Peyer's patch (tissue), 4 donors: ENCODE measurements around the gene ARL9. TPM values are rescaled to one million over a fixed set of nuclear protein-coding genes. Genes with fewer than 3 reads are reported as not detected.

Source experiments
- DNase-seq, 3 donors: peaks; one replicate each; pipeline ENCODE4 v3.0.0-alpha.2; 2017 to 2019
- H3K27ac ChIP-seq, 4 donors: fragments of 200-600 bp; sonication (generic); one replicate each; pipeline ENCODE4 v1.5.1; 2016 to 2019
- H3K27me3 ChIP-seq, 2 donors: fragments of 200-600 bp; sonication (generic); one replicate each; pipeline ENCODE4 v1.5.1; 2019
- H3K36me3 ChIP-seq, 3 donors: fragments of 200-600 bp; sonication (generic); one replicate each; pipeline ENCODE4 v1.5.1; 2016 to 2019
- H3K4me1 ChIP-seq, 4 donors: fragments of 200-600 bp; sonication (generic); one replicate each; pipeline ENCODE4 v1.5.1; 2016 to 2019
- H3K4me3 ChIP-seq, 4 donors: fragments of 200-600 bp; sonication (generic); 1 replicate in 3 of 4; 2 replicates in 1 of 4; pipeline ENCODE4 v1.5.1; 2016 to 2019; ENCODE audit warnings: mild to moderate bottlenecking in 1 of 4
- H3K9me3 ChIP-seq, 4 donors: fragments of 200-600 bp; sonication (generic); one replicate each; pipeline ENCODE4 v1.5.1; 2016 to 2019; ENCODE audit warnings: mild to moderate bottlenecking in 1 of 4
- CTCF ChIP-seq, 6 experiments: fragments of 450-650 bp in 4 of 6; fragments of 200-600 bp in 2 of 6; sonication (generic) in 1 of 6; IDR thresholded peaks; one replicate each; pipeline ENCODE4 v1.5.1; 2017 to 2019; ENCODE audit warnings: antibody characterized with exemption in 6 of 6, mild to moderate bottlenecking in 3 of 6, moderate library complexity in 1 of 6
- POLR2A ChIP-seq, 2 donors: fragments of 450-650 bp; IDR thresholded peaks; one replicate each; pipeline ENCODE4 v1.5.1; 2017; ENCODE audit warnings: antibody characterized with exemption in 2 of 2, mild to moderate bottlenecking in 2 of 2, moderate library complexity in 2 of 2
- total RNA-seq, 4 donors: library from RNA; depleted of rRNA; stranded (reverse); fragments of >200 nt; gene quantifications; one replicate each; pipeline ENCODE4 v1.1.0, GENCODE V29; 2016

Gene ARL9
- not detected for total RNA-seq

GRCh38 chr4:56505269-56506130 is at the start of gene ARL9:
Gene ARL9 (plus strand): TSS chr4:56505791. CDS start chr4:56505863, 72 bp downstream.
- Histone ChIP-seq H3K36me3 (peaks cover 0 to 17% (median 0%) of the 10 kb centered on the region in 3 donors), H3K9me3 (no peaks in the 10 kb centered on the region), H3K4me3 (peak within 1 kb of the TSS; percentile 35 to 61 (median 46)), H3K27me3 (no peaks in the 10 kb centered on the region), H3K4me1 (peaks cover 0 to 8% (median 0%) of the 10 kb centered on the region in 4 donors), H3K27ac (peak within 1 kb of the TSS in 1 of 4 donors; percentile 23)
- TF ChIP-seq POLR2A (IDR thresholded peaks at IDR 0.05): no peak
- TF ChIP-seq CTCF (IDR thresholded peaks at IDR 0.05): no peak
- DNase-seq: peak in 2 of 3 donors; percentile 64 to 75

GRCh38 chr4:56460085-56460484 is 45.5 kb upstream of the ARL9 start:
- Histone ChIP-seq H3K9me3 (no peaks in the 10 kb centered on the region), H3K27me3 (no peaks in the 10 kb centered on the region), H3K4me1 (no peaks in the 10 kb centered on the region), H3K36me3 (peaks cover 0 to 23% (median 0%) of the 10 kb centered on the region in 3 donors), H3K4me3 (no peak overlapping the region), H3K27ac (no peak overlapping the region)
- DNase-seq: no peak
- TF ChIP-seq POLR2A (IDR thresholded peaks at IDR 0.05) (no peak), CTCF (IDR thresholded peaks at IDR 0.05) (no peak)

GRCh38 chr4:56462157-56462556 is 43.4 kb upstream of the ARL9 start:
- Histone ChIP-seq H3K36me3 (peaks cover 0 to 14% (median 0%) of the 10 kb centered on the region in 3 donors), H3K27me3 (no peaks in the 10 kb centered on the region), H3K9me3 (no peaks in the 10 kb centered on the region), H3K4me3 (no peak overlapping the region), H3K4me1 (peaks cover 0 to 14% (median 7%) of the 10 kb centered on the region in 4 donors), H3K27ac (no peak overlapping the region)
- no peak for DNase-seq
- TF ChIP-seq POLR2A (IDR thresholded peaks at IDR 0.05) (no peak), CTCF (IDR thresholded peaks at IDR 0.05) (no peak)

- H3K27me3 ChIP-seq: no peaks in the 10 kb centered on the region
- no peak overlapping the region for H3K4me3 ChIP-seq
- peaks cover 0 to 21% (median 9%) of the 10 kb centered on the region in 4 donors for H3K4me1 ChIP-seq
- no peaks in the 10 kb centered on the region for H3K9me3 ChIP-seq
- H3K27ac ChIP-seq: no peak overlapping the region
- H3K36me3 ChIP-seq: peaks cover 0 to 14% (median 0%) of the 10 kb centered on the region in 3 donors
- no peak for TF ChIP-seq CTCF (IDR thresholded peaks at IDR 0.05)
- no peak for TF ChIP-seq POLR2A (IDR thresholded peaks at IDR 0.05)
- no peak for DNase-seq
Measured at GRCh38 chr4:56463711-56464110, 41.9 kb upstream of the ARL9 start.

- Histone ChIP-seq H3K4me1 (peaks cover 0 to 29% (median 11%) of the 10 kb centered on the region in 4 donors), H3K27ac (no peak overlapping the region), H3K4me3 (no peak overlapping the region), H3K27me3 (no peaks in the 10 kb centered on the region), H3K36me3 (peaks cover 0 to 12% (median 0%) of the 10 kb centered on the region in 3 donors), H3K9me3 (no peaks in the 10 kb centered on the region)
- no peak for DNase-seq
- TF ChIP-seq CTCF (IDR thresholded peaks at IDR 0.05): no peak
- TF ChIP-seq POLR2A (IDR thresholded peaks at IDR 0.05): no peak
Measured at GRCh38 chr4:56464581-56464980, 41.0 kb upstream of the ARL9 start.
